Type B pancreatic cell (in vitro differentiated cells): Measurements from ENCODE around the gene CAV2. TPM values are rescaled to one million over a fixed set of nuclear protein-coding genes. Genes with fewer than 3 reads are reported as not detected.

Source experiments
- DNase-seq: peaks from one replicate; pipeline ENCODE4 v3.0.0; 2021; ENCODE audit warnings: mixed read lengths; ENCODE audit not compliant: unreplicated experiment; ENCODE audit errors: extremely low spot score
- H3K27ac Mint-ChIP-seq: 2 replicates; pipeline ENCODE4 v1.8.0; 2021; ENCODE audit warnings: mild to moderate bottlenecking, mixed read lengths
- H3K27me3 Mint-ChIP-seq: 2 replicates; pipeline ENCODE4 v1.8.0; 2021; ENCODE audit warnings: mixed read lengths
- H3K36me3 Mint-ChIP-seq: 2 replicates; pipeline ENCODE4 v1.8.0; 2021; ENCODE audit warnings: mixed read lengths
- H3K4me1 Mint-ChIP-seq: one replicate; pipeline ENCODE4 v1.8.0; 2021; ENCODE audit warnings: mixed read lengths; ENCODE audit not compliant: unreplicated experiment
- H3K4me3 Mint-ChIP-seq: 2 replicates; pipeline ENCODE4 v1.8.0; 2021; ENCODE audit warnings: mild to moderate bottlenecking, mixed read lengths
- H3K9me3 Mint-ChIP-seq: 2 replicates; pipeline ENCODE4 v1.8.0; 2021; ENCODE audit warnings: mixed read lengths
- total RNA-seq: library from RNA; stranded (reverse); gene quantifications from 2 replicates; pipeline ENCODE4 v1.2.1, GENCODE V29; 2021; ENCODE audit warnings: low replicate concordance
- TF ChIP-seq, protein P1 (sequence below): fragments of 200-600 bp; sonication (generic); conservative IDR thresholded peaks from 2 replicates; pipeline ENCODE4 v1.5.0; 2021; ENCODE audit warnings: antibody characterized with exemption, mild to moderate bottlenecking

CAV2 gene
- total RNA-seq, 1 donor from 2014 or later: 12.8 TPM

DNA sequence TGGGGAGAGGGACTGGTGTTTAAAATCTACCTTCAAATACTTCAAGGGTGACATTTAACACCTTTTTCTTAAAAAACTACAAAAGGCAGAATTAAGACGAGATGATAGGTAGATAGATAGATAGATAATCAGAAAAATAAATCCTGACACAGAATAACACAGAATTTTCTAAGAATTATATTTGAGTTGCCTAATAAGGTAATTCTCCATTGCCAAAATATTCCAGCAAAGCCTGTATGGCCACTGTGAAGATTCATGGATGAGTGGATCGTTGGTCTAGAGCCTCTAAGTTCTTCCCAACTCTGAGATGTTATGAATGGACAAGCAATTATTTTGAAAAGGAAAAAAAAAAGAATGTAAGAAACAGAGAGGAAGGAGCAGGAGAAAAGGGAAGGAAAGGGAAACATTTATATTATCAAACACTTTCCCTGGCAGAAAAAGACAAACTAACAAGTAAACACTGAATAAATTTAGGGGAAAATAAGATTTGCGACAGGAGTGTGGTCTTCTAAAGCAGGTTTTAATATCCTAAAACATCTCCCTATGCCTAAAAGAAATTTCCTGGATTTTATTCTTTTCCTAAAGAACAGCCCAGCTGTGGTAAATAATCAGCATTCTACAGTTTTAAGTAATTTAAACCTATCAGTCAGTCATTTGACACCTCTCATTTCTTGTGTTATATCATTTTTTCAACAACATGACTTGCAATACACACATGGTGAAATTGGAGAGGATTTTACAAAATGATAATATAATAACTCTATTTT lies 7.5 kb upstream of the CAV2 start:
- peaks cover 4% of the 10 kb centered on the region for H3K9me3 Mint-ChIP-seq
- TF ChIP-seq, protein P1, sequence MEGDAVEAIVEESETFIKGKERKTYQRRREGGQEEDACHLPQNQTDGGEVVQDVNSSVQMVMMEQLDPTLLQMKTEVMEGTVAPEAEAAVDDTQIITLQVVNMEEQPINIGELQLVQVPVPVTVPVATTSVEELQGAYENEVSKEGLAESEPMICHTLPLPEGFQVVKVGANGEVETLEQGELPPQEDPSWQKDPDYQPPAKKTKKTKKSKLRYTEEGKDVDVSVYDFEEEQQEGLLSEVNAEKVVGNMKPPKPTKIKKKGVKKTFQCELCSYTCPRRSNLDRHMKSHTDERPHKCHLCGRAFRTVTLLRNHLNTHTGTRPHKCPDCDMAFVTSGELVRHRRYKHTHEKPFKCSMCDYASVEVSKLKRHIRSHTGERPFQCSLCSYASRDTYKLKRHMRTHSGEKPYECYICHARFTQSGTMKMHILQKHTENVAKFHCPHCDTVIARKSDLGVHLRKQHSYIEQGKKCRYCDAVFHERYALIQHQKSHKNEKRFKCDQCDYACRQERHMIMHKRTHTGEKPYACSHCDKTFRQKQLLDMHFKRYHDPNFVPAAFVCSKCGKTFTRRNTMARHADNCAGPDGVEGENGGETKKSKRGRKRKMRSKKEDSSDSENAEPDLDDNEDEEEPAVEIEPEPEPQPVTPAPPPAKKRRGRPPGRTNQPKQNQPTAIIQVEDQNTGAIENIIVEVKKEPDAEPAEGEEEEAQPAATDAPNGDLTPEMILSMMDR: no peak
- H3K36me3 Mint-ChIP-seq: no peaks in the 10 kb centered on the region
- H3K27me3 Mint-ChIP-seq: no peaks in the 10 kb centered on the region
- no peak overlapping the region for H3K4me3 Mint-ChIP-seq
- H3K27ac Mint-ChIP-seq: no peak overlapping the region
- no peaks in the 10 kb centered on the region for H3K4me1 Mint-ChIP-seq
- DNase-seq: no peak

DNA sequence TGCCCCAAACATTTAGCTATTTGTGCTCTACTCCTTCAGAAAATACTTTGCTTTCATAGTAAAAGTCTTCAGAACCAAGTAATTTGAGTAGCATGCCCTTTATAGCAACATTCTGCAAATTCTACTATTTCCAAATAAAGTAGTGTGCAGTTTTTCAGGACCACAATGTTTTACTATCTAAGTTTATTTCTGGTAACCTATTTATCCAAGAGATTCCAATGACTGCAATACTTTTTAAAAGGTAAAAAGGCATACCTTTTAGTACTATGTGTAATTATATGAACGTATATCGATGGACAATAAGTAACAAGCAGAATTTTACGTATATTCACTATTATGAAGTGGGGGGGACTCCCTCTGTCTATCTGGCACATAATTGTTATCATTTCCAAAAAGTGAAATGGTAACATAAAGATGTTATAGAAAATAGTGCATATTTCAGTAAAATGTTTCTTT lies 6.9 kb upstream of the CAV2 start:
- H3K9me3 Mint-ChIP-seq: peaks cover 4% of the 10 kb centered on the region
- no peak overlapping the region for H3K4me3 Mint-ChIP-seq
- no peak for DNase-seq
- H3K27ac Mint-ChIP-seq: no peak overlapping the region
- TF ChIP-seq, protein P1: no peak
- H3K27me3 Mint-ChIP-seq: no peaks in the 10 kb centered on the region
- no peaks in the 10 kb centered on the region for H3K4me1 Mint-ChIP-seq
- no peaks in the 10 kb centered on the region for H3K36me3 Mint-ChIP-seq

DNA sequence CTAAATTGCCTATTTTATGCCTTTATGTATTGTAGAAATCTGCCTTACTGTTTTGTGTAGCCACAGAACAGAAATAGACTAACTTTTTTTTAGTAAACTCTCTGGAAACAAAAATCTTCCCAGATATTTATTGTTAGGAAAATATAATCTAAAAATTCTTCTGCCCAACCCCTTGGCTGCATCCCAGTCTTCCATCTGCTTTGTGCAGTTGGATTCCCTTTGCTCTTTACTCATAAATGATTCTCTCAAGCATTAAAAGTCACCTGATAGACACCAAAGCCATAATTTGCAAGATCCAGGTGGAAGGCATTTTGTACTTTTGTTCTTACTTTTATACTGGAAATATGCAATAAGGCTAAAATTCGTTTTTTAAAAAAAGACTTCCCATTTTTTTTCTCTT lies 6.1 kb upstream of the CAV2 start:
- Mint-ChIP-seq H3K27me3 (peaks cover 4% of the 10 kb centered on the region), H3K27ac (no peak overlapping the region), H3K9me3 (peaks cover 4% of the 10 kb centered on the region), H3K36me3 (no peaks in the 10 kb centered on the region), H3K4me3 (no peak overlapping the region), H3K4me1 (no peaks in the 10 kb centered on the region)
- no peak for DNase-seq
- TF ChIP-seq, protein P1: no peak

DNA sequence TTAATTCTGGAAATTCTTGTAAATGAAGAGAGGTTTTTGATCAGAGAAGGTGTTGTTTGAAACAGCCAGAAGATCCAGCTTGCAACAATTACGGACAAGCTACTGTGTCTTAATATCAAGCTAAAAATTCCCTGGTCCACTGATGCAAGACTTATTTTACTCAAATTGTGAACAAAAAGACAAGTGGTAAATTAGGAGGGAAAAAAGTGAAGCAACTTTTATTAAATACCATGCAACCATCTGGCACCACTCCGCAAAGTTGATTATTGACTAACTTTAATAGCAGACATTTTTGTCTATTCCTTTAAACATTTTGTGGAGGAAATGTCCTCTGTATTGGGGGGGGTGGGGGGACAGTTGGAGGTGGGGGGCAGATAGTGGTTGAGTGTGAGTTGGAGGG lies 5.1 kb upstream of the CAV2 start:
- H3K27me3 Mint-ChIP-seq: peaks cover 5% of the 10 kb centered on the region
- no peak overlapping the region for H3K27ac Mint-ChIP-seq
- peaks cover 7% of the 10 kb centered on the region for H3K9me3 Mint-ChIP-seq
- no peak overlapping the region for H3K4me3 Mint-ChIP-seq
- no peak for DNase-seq
- TF ChIP-seq, protein P1: no peak
- H3K4me1 Mint-ChIP-seq: peaks cover 3% of the 10 kb centered on the region
- no peaks in the 10 kb centered on the region for H3K36me3 Mint-ChIP-seq

DNA sequence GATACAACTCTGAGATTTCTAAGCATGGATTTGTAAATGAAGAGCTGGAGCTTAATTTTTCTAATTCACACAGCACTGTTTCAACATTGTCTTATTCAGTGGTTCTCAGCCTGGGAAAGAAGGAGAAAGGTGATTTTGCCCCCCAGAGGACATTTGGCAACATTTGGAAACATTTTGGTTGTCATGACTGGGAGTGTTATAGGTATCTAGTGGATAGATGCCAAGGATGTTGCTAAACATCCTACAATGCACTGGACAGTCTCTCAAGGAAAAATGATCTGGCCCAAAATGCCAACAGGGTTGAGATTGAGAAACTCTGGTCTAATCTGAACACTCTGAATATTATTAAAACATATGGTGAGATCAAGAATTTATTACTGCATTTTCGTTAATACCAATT lies 3.8 kb upstream of the CAV2 start:
- peaks cover 13% of the 10 kb centered on the region for H3K27me3 Mint-ChIP-seq
- TF ChIP-seq, protein P1: no peak
- H3K4me1 Mint-ChIP-seq: peaks cover 5% of the 10 kb centered on the region
- no peaks in the 10 kb centered on the region for H3K36me3 Mint-ChIP-seq
- H3K27ac Mint-ChIP-seq: no peak overlapping the region
- no peak for DNase-seq
- H3K4me3 Mint-ChIP-seq: no peak overlapping the region
- peaks cover 7% of the 10 kb centered on the region for H3K9me3 Mint-ChIP-seq
